BE2C (cell line): ENCODE results near the gene POU2F1.

ENCODE experiments used
- DNase-seq: peaks from one replicate; pipeline ENCODE4 v3.0.0-alpha.2; 2020
- H3K27me3 ChIP-seq: fragments of 250-450 bp; sonication (Bioruptor Pico); 2 replicates; pipeline ENCODE4 v1.5.1; 2020; ENCODE audit warnings: mild to moderate bottlenecking
- H3K36me3 ChIP-seq: fragments of 250-450 bp; sonication (Bioruptor Pico); 2 replicates; pipeline ENCODE4 v1.5.1; 2020; ENCODE audit warnings: mild to moderate bottlenecking
- H3K4me1 ChIP-seq: fragments of 250-450 bp; sonication (Bioruptor Pico); 2 replicates; pipeline ENCODE4 v1.5.1; 2020
- H3K4me3 ChIP-seq: 2 replicates; pipeline ENCODE4 v1.5.1; 2011; ENCODE audit warnings: low read depth, low read length
- H3K9me3 ChIP-seq: fragments of 250-450 bp; sonication (Bioruptor Pico); 2 replicates; pipeline ENCODE4 v1.5.1; 2020
- CTCF ChIP-seq: IDR thresholded peaks from 2 replicates; pipeline ENCODE4 v1.5.1; 2012; ENCODE audit warnings: mild to moderate bottlenecking, low read depth, low read length

POU2F1 gene

DNA sequence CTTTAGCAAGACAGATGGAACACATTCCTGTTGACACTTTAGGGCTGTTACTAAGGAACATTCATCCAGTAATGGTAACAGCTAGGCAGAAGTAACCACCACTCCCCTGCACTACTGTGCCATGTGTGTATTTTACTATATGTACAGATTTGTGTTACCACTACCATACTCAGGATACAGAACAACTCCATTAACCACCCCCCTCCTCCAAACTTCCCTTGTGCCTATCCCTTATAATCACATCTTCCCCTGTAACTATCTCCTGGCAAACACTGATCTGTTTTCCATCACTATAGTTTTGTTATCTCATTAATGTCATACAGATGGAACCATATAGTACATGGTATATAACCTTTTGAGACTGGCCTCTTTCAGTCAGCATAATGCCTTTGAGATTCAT, 3.9 kb upstream of the POU2F1 start:
- Histone ChIP-seq H3K27me3 (no peaks in the 10 kb centered on the region), H3K4me1 (no peaks in the 10 kb centered on the region), H3K4me3 (no peak overlapping the region), H3K36me3 (no peaks in the 10 kb centered on the region), H3K9me3 (no peaks in the 10 kb centered on the region)
- no peak for TF ChIP-seq CTCF
- no peak for DNase-seq

DNA sequence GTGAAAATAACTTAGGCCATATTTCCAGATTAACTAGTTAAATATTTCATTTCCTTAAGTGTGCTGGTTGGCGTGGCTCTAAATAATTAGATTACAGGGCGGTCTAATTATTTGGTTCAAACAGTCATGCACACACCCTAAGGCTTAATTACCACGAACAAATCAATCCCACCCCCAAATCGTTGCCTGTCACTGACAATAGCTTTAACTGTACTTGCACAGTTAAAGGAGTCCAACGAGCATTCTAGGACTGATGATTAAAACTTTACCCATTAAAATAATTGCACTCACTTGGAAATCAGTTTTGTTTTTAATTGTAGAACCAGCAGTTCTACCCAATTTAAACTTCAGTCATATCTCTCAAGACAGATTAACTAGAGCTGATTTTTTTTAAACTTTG, 1.5 kb upstream of the POU2F1 start:
- no peak for DNase-seq
- Histone ChIP-seq H3K9me3 (no peaks in the 10 kb centered on the region), H3K4me3 (peak overlapping the region; percentile 96), H3K27me3 (no peaks in the 10 kb centered on the region), H3K4me1 (no peaks in the 10 kb centered on the region), H3K36me3 (no peaks in the 10 kb centered on the region)
- TF ChIP-seq CTCF, result no peak

- DNase-seq, result peak; percentile 84
- no peak; the same call in 1 of the 2 replicates for TF ChIP-seq CTCF
- H3K9me3 ChIP-seq, result no peaks in the 10 kb centered on the region
Observed at GRCh38 chr1:167219646-167220536, 795 bp upstream of the POU2F1 start.

DNA sequence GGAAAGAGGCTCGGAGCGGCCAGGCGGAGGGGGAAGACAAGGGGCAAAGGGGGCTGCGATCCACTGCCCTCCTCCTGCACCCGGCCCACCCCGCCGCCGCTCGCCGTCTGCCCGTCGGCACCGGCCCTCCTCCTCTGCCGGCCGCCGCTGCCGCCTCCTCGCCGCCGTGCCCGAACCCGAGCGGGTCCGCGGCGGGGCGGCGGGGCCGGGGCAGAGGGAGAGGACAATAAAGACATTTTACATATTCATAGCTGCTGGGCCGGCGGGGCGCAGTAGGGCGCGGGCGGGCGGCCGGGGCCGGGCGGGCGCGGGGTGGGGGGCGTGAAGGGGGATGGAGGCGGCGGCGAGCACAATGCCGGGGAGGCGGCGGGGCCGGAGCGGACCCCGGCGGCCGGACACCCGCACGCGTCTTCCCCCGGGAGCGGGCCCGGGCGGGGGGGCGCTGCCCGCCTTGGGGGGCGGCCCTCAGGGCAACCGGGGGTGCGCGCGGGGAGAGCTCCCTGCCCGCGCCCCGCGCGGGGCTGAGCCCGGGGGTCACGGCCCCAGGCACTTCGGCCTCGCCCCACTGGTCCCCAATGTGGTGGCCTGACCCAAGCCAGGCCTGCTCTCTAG, 546 bp downstream of the POU2F1 start:
- no peak for TF ChIP-seq CTCF
- Histone ChIP-seq H3K9me3 (no peaks in the 10 kb centered on the region), H3K27me3 (no peaks in the 10 kb centered on the region), H3K4me1 (no peaks in the 10 kb centered on the region), H3K36me3 (no peaks in the 10 kb centered on the region), H3K4me3 (peak overlapping the region; percentile 78)
- peak; percentile 55 for DNase-seq

More at GRCh38 chr1:167219646-167220536, 795 bp upstream of the POU2F1 start:
- H3K27me3 ChIP-seq, result no peaks in the 10 kb centered on the region
- no peaks in the 10 kb centered on the region for H3K4me1 ChIP-seq
- H3K4me3 ChIP-seq, result peak overlapping the region; percentile 96
- no peaks in the 10 kb centered on the region for H3K36me3 ChIP-seq

DNA sequence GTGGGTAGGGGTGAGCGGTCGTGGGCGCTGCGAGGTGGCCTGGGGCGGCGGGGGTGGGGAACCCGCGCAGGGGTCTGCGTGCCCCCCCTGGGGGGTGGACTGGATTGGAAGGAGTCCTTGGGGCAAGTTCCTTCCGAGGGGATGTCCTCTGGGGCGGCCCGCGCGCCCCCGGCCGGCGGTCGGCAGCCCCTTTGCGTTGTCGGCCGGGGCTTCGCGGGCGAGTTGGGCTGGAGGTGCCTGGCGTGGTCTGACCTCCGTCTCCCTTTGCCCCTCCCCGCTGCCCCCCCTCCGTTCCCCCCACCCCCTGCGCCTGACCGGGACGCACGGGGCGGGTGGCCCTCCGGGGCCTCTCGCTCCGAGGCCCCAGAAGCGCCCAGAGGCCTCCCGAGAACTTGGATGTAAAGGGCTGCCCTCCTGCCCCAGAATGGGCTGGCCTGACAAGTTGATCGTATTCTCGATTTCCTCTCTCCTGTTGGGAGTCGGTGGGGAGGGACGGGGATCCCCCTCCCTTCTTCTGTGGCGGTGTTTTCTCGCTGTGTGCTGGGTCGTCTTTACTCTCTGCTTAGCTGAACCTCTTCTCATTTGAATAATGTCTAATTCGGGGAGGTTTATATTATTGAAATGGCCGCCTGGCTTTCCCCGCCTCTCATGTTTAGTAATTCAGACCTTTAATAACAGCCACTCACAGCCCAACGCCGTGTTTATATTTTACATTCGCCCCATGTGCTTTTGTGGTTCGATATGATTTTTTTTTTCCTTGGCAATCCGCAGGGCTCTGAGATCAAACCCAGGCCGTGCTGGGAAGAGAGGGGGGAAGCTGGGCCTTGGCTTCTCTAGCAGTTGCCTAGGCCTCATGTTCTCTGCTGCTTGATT, 1.3 kb downstream of the POU2F1 start:
- Histone ChIP-seq H3K9me3 (no peaks in the 10 kb centered on the region), H3K36me3 (no peaks in the 10 kb centered on the region), H3K27me3 (no peaks in the 10 kb centered on the region), H3K4me1 (no peaks in the 10 kb centered on the region), H3K4me3 (peak overlapping the region; percentile 72)
- DNase-seq, result peak; percentile 66
- no peak for TF ChIP-seq CTCF
